ENCODE results near the gene FLACC1.
"Not testable (repeated sequence)": the region's sequence is repeated elsewhere in the genome, so short reads cannot be mapped to it uniquely, and the experiment has no call there.

The FLACC1 gene

GRCh38 chr2:201357221-201357620 lies at the start of gene FLACC1:
TSS of gene FLACC1 (minus strand) at chr2:201357345. CDS start at chr2:201351404, 5,941 bp downstream.
- no peak for DNase-seq

GRCh38 chr2:201406077-201406662 lies 49.0 kb upstream of the FLACC1 start:
- DNase-seq = no peak

- no peak for DNase-seq
These were observed 47.6 kb upstream of the FLACC1 start for GRCh38 chr2:201404699-201405280.

- no peak for DNase-seq
These were observed 46.7 kb upstream of the FLACC1 start for GRCh38 chr2:201403880-201404279.

- no peak for DNase-seq
These were observed 45.8 kb upstream of the FLACC1 start for GRCh38 chr2:201402651-201403562.

- DNase-seq = no peak
These were observed 44.7 kb upstream of the FLACC1 start for GRCh38 chr2:201401815-201402214.

- no peak for DNase-seq
These were observed 39.5 kb upstream of the FLACC1 start for GRCh38 chr2:201396595-201396994.

- no peak for DNase-seq
These were observed 26.0 kb upstream of the FLACC1 start for GRCh38 chr2:201383136-201383535.

GRCh38 chr2:201378496-201379397 lies 21.6 kb upstream of the FLACC1 start:
- DNase-seq = no peak

- no peak for DNase-seq
These were observed 20.1 kb upstream of the FLACC1 start for GRCh38 chr2:201377218-201377617.

- no peak for DNase-seq
These were observed 12.6 kb upstream of the FLACC1 start for GRCh38 chr2:201369775-201370174.

GRCh38 chr2:201369318-201369717 lies 12.2 kb upstream of the FLACC1 start:
- not testable (repeated sequence) for DNase-seq

- no peak for DNase-seq
These were observed 9.0 kb upstream of the FLACC1 start for GRCh38 chr2:201366146-201366545.

- DNase-seq = no peak
These were observed 6.9 kb upstream of the FLACC1 start for GRCh38 chr2:201363857-201364560.

GRCh38 chr2:201362396-201362795 lies 5.3 kb upstream of the FLACC1 start:
- no peak for DNase-seq

- DNase-seq = no peak
These were observed 4.1 kb upstream of the FLACC1 start for GRCh38 chr2:201361078-201361733.

GRCh38 chr2:201360256-201360655 lies 3.1 kb upstream of the FLACC1 start:
- no peak for DNase-seq

GRCh38 chr2:201358684-201359083 lies 1.5 kb upstream of the FLACC1 start:
- DNase-seq = no peak

- DNase-seq = no peak
These were observed 4.0 kb downstream of the FLACC1 start for GRCh38 chr2:201353116-201353515.

GRCh38 chr2:201350879-201351278 lies 6.3 kb downstream of the FLACC1 start:
- no peak for DNase-seq

GRCh38 chr2:201349601-201350000 lies 7.5 kb downstream of the FLACC1 start:
- DNase-seq = no peak

GRCh38 chr2:201348758-201349157 lies 8.4 kb downstream of the FLACC1 start:
- DNase-seq = no peak

Measured in activated effector memory CD4-positive, alpha-beta T cell treated with Interleukin-2 at 50 U/mL for 16 hours (primary cell).